Lower leg skin (tissue), 3 donors: Measurements from ENCODE around the gene DNASE1L2.
A peak's percentile ranks its signal among the peaks of the same experiment; 100 is the strongest.

Experiments
- CTCF ChIP-seq, 3 donors: fragments of 450-650 bp; IDR thresholded peaks; one replicate each; pipeline ENCODE4 v1.5.1; 2016; ENCODE audit warnings: antibody characterized with exemption in 3 of 3, mild to moderate bottlenecking in 3 of 3, moderate library complexity in 2 of 3
- POLR2A ChIP-seq, 2 donors: fragments of 450-650 bp; IDR thresholded peaks; one replicate each; pipeline ENCODE4 v1.6.1; 2016 to 2017; ENCODE audit warnings: antibody characterized with exemption in 2 of 2, mild to moderate bottlenecking in 1 of 2, moderate library complexity in 1 of 2

DNA sequence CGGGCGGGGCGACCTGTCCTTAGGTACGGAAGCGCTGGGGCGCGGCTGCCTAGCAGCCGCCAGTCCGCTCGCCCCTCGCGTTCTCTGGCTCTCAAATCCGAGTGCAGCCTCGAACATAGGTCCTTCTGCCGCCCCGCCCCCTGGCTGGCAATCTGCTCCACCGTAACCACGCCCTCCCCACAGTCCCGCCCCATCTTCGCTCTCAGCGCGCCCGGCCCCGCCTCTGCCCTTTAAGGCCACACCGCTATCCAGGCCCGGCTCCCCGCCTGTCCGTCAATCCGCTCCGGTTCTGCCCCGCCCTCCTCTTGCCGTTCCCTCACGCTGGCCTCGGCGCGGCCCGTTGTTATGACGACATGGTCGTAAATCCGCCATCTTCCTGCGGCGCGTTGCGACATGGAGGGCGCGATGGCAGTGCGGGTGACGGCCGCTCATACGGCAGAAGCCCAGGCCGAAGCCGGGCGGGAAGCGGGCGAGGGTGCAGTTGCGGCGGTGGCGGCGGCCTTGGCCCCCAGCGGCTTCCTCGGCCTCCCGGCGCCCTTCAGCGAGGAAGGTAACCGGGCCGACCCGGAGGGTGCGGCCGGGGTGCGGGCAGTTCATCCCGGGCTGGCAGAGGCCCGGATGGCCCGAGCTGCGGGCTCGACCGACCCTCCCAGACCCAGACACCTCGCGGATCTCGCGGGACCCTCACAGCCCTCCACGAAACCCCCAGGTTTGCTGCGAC is 12.9 kb upstream of the DNASE1L2 start, which contains the start of gene E4F1:
- TF ChIP-seq CTCF (IDR thresholded peaks at IDR 0.05) = no peak
- TF ChIP-seq POLR2A (IDR thresholded peaks at IDR 0.05) = peak in 1 of 2 donors; percentile 6
